A673 (cell line): Measurements from ENCODE around the gene CASKIN1. TPM values are rescaled to one million over a fixed set of nuclear protein-coding genes. Genes with fewer than 3 reads are reported as not detected.

Source experiments
- BruUV-seq: library from RNA; stranded (reverse); fragments of 400-500 nt; replicated peaks from 2 replicates; lab custom pipeline; 2021; lab: Mats Ljungman, UMichigan
- CTCF ChIA-PET: fragments of 300-600 bp; sonication (Branson Sonifier 250); formaldehyde crosslinking; loops from one replicate; lab custom pipeline; 2022; ENCODE audit warnings: antibody characterized with exemption; lab: Charles Lee
- POLR2A ChIA-PET: fragments of 300-600 bp; sonication (Branson Sonifier 250); formaldehyde crosslinking; loops from one replicate; lab custom pipeline; 2022; ENCODE audit warnings: antibody characterized with exemption; ENCODE audit not compliant: low non-redundant PET; lab: Charles Lee
- DNase-seq: peaks from one replicate; pipeline ENCODE4 v3.0.0-alpha.2; 2015; ENCODE audit warnings: low spot score
- H3K27ac ChIP-seq: fragments of 200-600 bp; sonication (generic); 2 replicates; pipeline ENCODE4 v1.5.1; 2016; ENCODE audit warnings: mixed run types, low read depth, mild to moderate bottlenecking, mixed read lengths, antibody characterized with exemption, low read length; ENCODE audit not compliant: poor library complexity, severe bottlenecking
- H3K27me3 ChIP-seq: fragments of 200-600 bp; sonication (generic); replicated peaks from 2 replicates; pipeline ENCODE4 v1.6.1; 2017; ENCODE audit warnings: mixed run types, low read depth, mild to moderate bottlenecking, mixed read lengths, antibody characterized with exemption, low read length; ENCODE audit not compliant: insufficient read depth, poor library complexity
- H3K36me3 ChIP-seq: fragments of 200-600 bp; sonication (generic); 2 replicates; pipeline ENCODE4 v1.6.1; 2016; ENCODE audit warnings: mixed run types, mild to moderate bottlenecking, mixed read lengths, antibody characterized with exemption, low read length; ENCODE audit not compliant: insufficient read depth, poor library complexity, severe bottlenecking
- H3K4me1 ChIP-seq: fragments of 200-600 bp; sonication (generic); 2 replicates; pipeline ENCODE4 v1.6.1; 2017; ENCODE audit warnings: mixed run types, mild to moderate bottlenecking, mixed read lengths, antibody characterized with exemption, low read length; ENCODE audit not compliant: insufficient read depth, poor library complexity, severe bottlenecking
- H3K4me3 ChIP-seq: fragments of 200-600 bp; sonication (generic); 2 replicates; pipeline ENCODE4 v1.5.1; 2016; ENCODE audit warnings: low read depth, mixed run types, mild to moderate bottlenecking, mixed read lengths, low read length; ENCODE audit not compliant: poor library complexity, severe bottlenecking
- H3K9me3 ChIP-seq: fragments of 200-600 bp; sonication (generic); 2 replicates; pipeline ENCODE4 v1.6.1; 2016; ENCODE audit warnings: mixed run types, low read depth, mild to moderate bottlenecking, mixed read lengths, antibody characterized with exemption, low read length; ENCODE audit not compliant: poor library complexity, severe bottlenecking
- EZH2 ChIP-seq: fragments of 200-600 bp; sonication (generic); IDR thresholded peaks from 2 replicates; pipeline ENCODE4 v1.6.1; 2017; ENCODE audit warnings: borderline replicate concordance, low read depth, mild to moderate bottlenecking, mixed read lengths, antibody characterized with exemption, low read length; ENCODE audit not compliant: poor library complexity, severe bottlenecking
- intact Hi-C: fragments of 100-400 bp; cut with micrococcal nuclease; formaldehyde crosslinking; loops from one replicate; pipeline ENCODE4 v1.10.0; 2022; ENCODE audit not compliant: unreplicated experiment
- total RNA-seq: library from RNA; stranded (reverse); gene quantifications from 2 replicates; pipeline ENCODE4 v1.2.3, GENCODE V29; 2021
- TF ChIP-seq, protein P1 (sequence below): fragments of 300-800, 200-600 bp; sonication (generic); conservative IDR thresholded peaks from 2 replicates; pipeline ENCODE4 v1.5.1; 2017; ENCODE audit warnings: low read depth, mild to moderate bottlenecking, antibody characterized with exemption, low read length, moderate library complexity, mixed read lengths

The CASKIN1 gene
- total RNA-seq, 1 experiment from 2014 or later: 1.1 TPM

DNA sequence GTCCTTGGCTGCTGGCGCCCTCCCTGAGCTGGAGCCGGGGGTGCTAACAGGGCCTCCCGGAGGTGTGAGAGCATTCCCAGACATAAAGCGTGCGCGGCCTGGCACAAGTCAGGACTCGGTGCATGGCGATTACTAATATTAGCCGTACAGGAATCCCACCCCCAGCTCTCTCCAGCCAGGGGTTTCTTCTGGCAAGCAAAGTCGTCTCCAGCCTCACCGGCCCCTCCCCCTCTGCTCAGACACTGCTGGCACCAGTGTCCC lies 5.0 kb downstream of the CASKIN1 start:
- POLR2A ChIA-PET: no interaction called here
- TF ChIP-seq, protein P1, sequence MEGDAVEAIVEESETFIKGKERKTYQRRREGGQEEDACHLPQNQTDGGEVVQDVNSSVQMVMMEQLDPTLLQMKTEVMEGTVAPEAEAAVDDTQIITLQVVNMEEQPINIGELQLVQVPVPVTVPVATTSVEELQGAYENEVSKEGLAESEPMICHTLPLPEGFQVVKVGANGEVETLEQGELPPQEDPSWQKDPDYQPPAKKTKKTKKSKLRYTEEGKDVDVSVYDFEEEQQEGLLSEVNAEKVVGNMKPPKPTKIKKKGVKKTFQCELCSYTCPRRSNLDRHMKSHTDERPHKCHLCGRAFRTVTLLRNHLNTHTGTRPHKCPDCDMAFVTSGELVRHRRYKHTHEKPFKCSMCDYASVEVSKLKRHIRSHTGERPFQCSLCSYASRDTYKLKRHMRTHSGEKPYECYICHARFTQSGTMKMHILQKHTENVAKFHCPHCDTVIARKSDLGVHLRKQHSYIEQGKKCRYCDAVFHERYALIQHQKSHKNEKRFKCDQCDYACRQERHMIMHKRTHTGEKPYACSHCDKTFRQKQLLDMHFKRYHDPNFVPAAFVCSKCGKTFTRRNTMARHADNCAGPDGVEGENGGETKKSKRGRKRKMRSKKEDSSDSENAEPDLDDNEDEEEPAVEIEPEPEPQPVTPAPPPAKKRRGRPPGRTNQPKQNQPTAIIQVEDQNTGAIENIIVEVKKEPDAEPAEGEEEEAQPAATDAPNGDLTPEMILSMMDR: no peak
- TF ChIP-seq EZH2: no peak
- peaks cover 7% of the 10 kb centered on the region for H3K4me1 ChIP-seq
- H3K4me3 ChIP-seq: no peak overlapping the region
- CTCF ChIA-PET: no interaction called here
- BruUV-seq: no TSS peak
- H3K27me3 ChIP-seq: peaks cover 11% of the 10 kb centered on the region
- no peaks in the 10 kb centered on the region for H3K9me3 ChIP-seq
- no peak for DNase-seq
- H3K27ac ChIP-seq: no peak overlapping the region
- intact Hi-C loops: no loop called here
- H3K36me3 ChIP-seq: no peaks in the 10 kb centered on the region

DNA sequence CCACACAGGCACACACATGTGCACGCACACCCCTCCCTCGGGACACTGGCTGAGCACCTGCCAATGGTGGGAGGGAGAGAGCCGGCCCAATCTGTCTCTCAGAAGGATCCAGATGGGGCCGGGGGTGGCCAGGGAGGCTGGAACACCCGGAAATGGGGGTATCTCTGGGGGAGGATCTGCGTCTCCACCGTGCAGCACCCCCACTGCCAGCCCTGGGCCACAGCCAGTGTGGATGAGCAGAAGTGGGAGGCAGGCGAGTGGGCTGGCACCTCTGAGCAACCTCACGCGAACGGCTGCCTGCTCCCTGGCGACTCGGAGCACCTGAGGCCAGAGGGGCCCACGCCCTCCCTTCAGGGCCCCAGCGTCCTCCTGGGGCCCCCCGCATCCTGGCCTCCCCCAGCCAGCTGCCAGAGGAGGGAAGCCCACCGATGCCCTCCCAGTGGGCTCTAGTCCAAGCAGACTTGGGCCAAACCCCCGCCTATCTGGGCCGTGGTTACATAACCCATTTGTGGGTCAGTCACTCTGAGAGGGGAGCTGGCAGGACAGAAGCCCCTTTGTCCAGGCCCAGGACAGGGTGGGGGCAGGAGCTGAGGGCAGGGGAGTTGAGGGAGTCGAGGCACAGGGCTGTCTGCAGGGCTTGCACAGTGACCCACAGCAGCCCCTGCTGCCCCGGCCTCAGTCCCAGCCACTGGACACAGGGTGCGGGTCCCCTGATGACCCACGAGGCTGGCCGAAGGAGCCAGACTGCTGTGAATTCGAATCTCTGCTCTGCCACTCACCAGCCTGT lies 5.6 kb downstream of the CASKIN1 start:
- DNase-seq: no peak
- ChIA-PET CTCF (no interaction called here), POLR2A (no interaction called here)
- H3K27me3 ChIP-seq: peaks cover 10% of the 10 kb centered on the region
- no peaks in the 10 kb centered on the region for H3K9me3 ChIP-seq
- no peaks in the 10 kb centered on the region for H3K36me3 ChIP-seq
- H3K4me1 ChIP-seq: peaks cover 6% of the 10 kb centered on the region
- intact Hi-C loops: no loop called here
- H3K4me3 ChIP-seq: no peak overlapping the region
- H3K27ac ChIP-seq: no peak overlapping the region
- no peak for TF ChIP-seq EZH2
- TF ChIP-seq, protein P1: no peak
- BruUV-seq: no TSS peak

DNA sequence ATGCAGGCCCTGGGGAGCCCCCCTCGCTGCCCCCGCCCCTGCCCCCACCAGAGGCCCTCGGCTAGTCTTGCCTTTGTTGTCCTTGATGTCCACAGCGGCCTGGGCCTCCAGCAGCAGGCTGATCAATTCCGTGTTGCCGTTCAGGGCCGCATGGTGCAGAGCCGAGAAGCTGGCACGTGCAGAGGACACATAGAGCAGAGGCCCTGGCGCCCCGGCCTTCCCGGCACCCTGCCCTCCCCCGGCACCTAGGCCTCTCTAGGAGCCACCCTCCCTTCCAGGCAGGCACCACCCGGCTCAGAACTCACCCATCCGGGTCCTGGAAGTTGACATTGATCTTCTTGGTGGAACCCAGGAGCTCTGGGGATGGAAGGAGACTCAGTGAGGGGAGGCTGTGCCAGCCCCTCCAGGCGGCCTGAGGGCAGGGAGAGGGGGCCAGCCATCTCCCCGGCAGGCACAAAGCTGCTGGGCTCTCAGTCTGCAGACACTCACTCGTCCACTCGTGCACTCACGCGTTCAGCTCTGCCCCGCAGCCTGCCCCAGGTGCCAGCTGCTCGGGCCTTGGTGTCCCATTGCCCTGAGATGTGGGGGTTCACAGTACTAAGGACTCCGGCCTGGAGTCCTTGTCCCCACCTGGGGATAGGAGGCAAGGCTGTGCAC lies 6.3 kb downstream of the CASKIN1 start:
- CTCF ChIA-PET: no interaction called here
- no peaks in the 10 kb centered on the region for H3K4me1 ChIP-seq
- no peak for DNase-seq
- no peaks in the 10 kb centered on the region for H3K36me3 ChIP-seq
- POLR2A ChIA-PET: no interaction called here
- no peak overlapping the region for H3K4me3 ChIP-seq
- no peak overlapping the region for H3K27ac ChIP-seq
- no TSS peak for BruUV-seq
- TF ChIP-seq, protein P1: no peak
- no peak for TF ChIP-seq EZH2
- no peaks in the 10 kb centered on the region for H3K9me3 ChIP-seq
- intact Hi-C loops: no loop called here
- H3K27me3 ChIP-seq: peaks cover 3% of the 10 kb centered on the region
